BJ (cell line): ENCODE results near the gene PER2. TPM values are rescaled to one million over a fixed set of nuclear protein-coding genes. Genes with fewer than 3 reads are reported as not detected.

Source experiments
- CTCF ChIA-PET: fragments of 350-600 bp; formaldehyde crosslinking; extraction: SDS; loops from one replicate; lab custom pipeline; 2021; ENCODE audit warnings: antibody characterized with exemption, inconsistent platforms; lab: Yijun Ruan, JAX
- POLR2A ChIA-PET: fragments of 300-600 bp; sonication (Branson Sonifier 250); formaldehyde crosslinking; extraction: SDS; loops from one replicate; lab custom pipeline; 2021; ENCODE audit warnings: antibody characterized with exemption; lab: Charles Lee
- DNase-seq: peaks from one replicate; pipeline ENCODE4 v3.0.0-alpha.2; 2011; ENCODE audit warnings: low read depth
- H3K27me3 ChIP-seq: 2 replicates; pipeline ENCODE4 v1.6.0; 2011; ENCODE audit warnings: low read length; ENCODE audit not compliant: control insufficient read depth, insufficient read depth
- H3K36me3 ChIP-seq: 2 replicates; pipeline ENCODE4 v1.5.1; 2011; ENCODE audit warnings: low read length; ENCODE audit not compliant: control insufficient read depth, insufficient read depth
- H3K4me3 ChIP-seq: 2 replicates; pipeline ENCODE4 v1.5.1; 2011; ENCODE audit warnings: low read depth, mild to moderate bottlenecking, control low read depth, low read length
- CTCF ChIP-seq: IDR thresholded peaks from 2 replicates; pipeline ENCODE4 v1.5.1; 2011; ENCODE audit warnings: low read depth, mild to moderate bottlenecking, control low read depth, inconsistent platforms, low read length, moderate library complexity; ENCODE audit not compliant: insufficient read depth
- polyA plus RNA-seq: library from polyadenylated mRNA; depleted of rRNA; stranded (reverse); fragments of >200 nt; gene quantifications from 2 replicates; pipeline ENCODE4 v1.2.3, GENCODE V29; 2011

The PER2 gene
- polyA plus RNA-seq, 1 experiment: 3.1 TPM

- DNase-seq: no peak
- Histone ChIP-seq H3K4me3 (no peak overlapping the region), H3K27me3 (peaks cover 6% of the 10 kb centered on the region; the same call in 1 of the 2 replicates), H3K36me3 (no peaks in the 10 kb centered on the region)
- TF ChIP-seq CTCF: no peak
- ChIA-PET POLR2A (no interaction called here), CTCF (no interaction called here)
Observed at GRCh38 chr2:238302751-238303150, 14.3 kb upstream of the PER2 start.

GRCh38 chr2:238302087-238302486 lies 13.7 kb upstream of the PER2 start:
- ChIA-PET POLR2A (no interaction called here), CTCF (no interaction called here)
- Histone ChIP-seq H3K27me3 (peaks cover 12% of the 10 kb centered on the region), H3K4me3 (no peak overlapping the region), H3K36me3 (no peaks in the 10 kb centered on the region)
- no peak for DNase-seq
- TF ChIP-seq CTCF: no peak

GRCh38 chr2:238299803-238300202 lies 11.4 kb upstream of the PER2 start:
- DNase-seq: no peak
- Histone ChIP-seq H3K4me3 (no peak overlapping the region), H3K36me3 (no peaks in the 10 kb centered on the region), H3K27me3 (peaks cover 17% of the 10 kb centered on the region)
- ChIA-PET CTCF (interaction anchor here (1.0 kb wide), 1 partner anchor 10 kb away, joined by 3 read pairs; no protein-coding TSS in a partner anchor), POLR2A (no interaction called here)
- no peak for TF ChIP-seq CTCF

- ChIA-PET CTCF (interaction anchor here (0.7 kb wide), 1 partner anchor 33 kb away, joined by 3 read pairs; no protein-coding TSS in a partner anchor), POLR2A (no interaction called here)
Observed at GRCh38 chr2:238296638-238297457, 8.4 kb upstream of the PER2 start.

More at GRCh38 chr2:238296638-238297457, 8.4 kb upstream of the PER2 start:
- H3K36me3 ChIP-seq: no peaks in the 10 kb centered on the region
- no peak for DNase-seq
- H3K4me3 ChIP-seq: no peak overlapping the region
- H3K27me3 ChIP-seq: peaks cover 17% of the 10 kb centered on the region
- no peak for TF ChIP-seq CTCF
